Central memory CD8-positive, alpha-beta T cell (primary cell): ENCODE measurements around the gene YOD1.

Source experiments
- ATAC-seq: fragments of 150-1000 bp; cut with Tn5 transposase; replicated peaks from 2 replicates; pipeline ENCODE4 v1.10.0; 2022; ENCODE audit warnings: mild to moderate bottlenecking, moderate FRiP score, moderate number of reproducible peaks; ENCODE audit not compliant: poor library complexity, severe bottlenecking; ENCODE audit errors: extremely low read depth
- DNase-seq, 2 donors: peaks; one replicate each; pipeline ENCODE4 v3.0.0; 2021; ENCODE audit warnings: low spot score in 2 of 2
- H3K27ac Mint-ChIP-seq: one replicate; pipeline ENCODE4 v1.8.0; 2022; ENCODE audit warnings: low read depth, mild to moderate bottlenecking, moderate library complexity, mixed read lengths
- H3K27me3 Mint-ChIP-seq: one replicate; pipeline ENCODE4 v1.8.0; 2022; ENCODE audit warnings: mixed read lengths
- H3K36me3 Mint-ChIP-seq: one replicate; pipeline ENCODE4 v1.8.0; 2022; ENCODE audit warnings: mild to moderate bottlenecking, moderate library complexity, mixed read lengths; ENCODE audit not compliant: insufficient read depth
- H3K4me1 Mint-ChIP-seq: one replicate; pipeline ENCODE4 v1.8.0; 2022; ENCODE audit warnings: mixed read lengths
- H3K4me3 Mint-ChIP-seq: one replicate; pipeline ENCODE4 v1.8.0; 2022; ENCODE audit warnings: mild to moderate bottlenecking, moderate library complexity, mixed read lengths
- H3K9me3 Mint-ChIP-seq: one replicate; pipeline ENCODE4 v1.8.0; 2022; ENCODE audit warnings: mixed read lengths

The YOD1 gene

GRCh38 chr1:207081088-207081487 lies 30.1 kb upstream of the YOD1 start:
- ATAC-seq (no peak), DNase-seq (no peak)
- no peaks in the 10 kb centered on the region for H3K36me3 Mint-ChIP-seq
- H3K9me3 Mint-ChIP-seq = no peaks in the 10 kb centered on the region
- H3K4me1 Mint-ChIP-seq = no peaks in the 10 kb centered on the region
- no peak overlapping the region for H3K27ac Mint-ChIP-seq
- no peak overlapping the region for H3K4me3 Mint-ChIP-seq
- H3K27me3 Mint-ChIP-seq = peaks cover 41% of the 10 kb centered on the region

GRCh38 chr1:207079706-207080241 lies 28.8 kb upstream of the YOD1 start:
- H3K27ac Mint-ChIP-seq = no peak overlapping the region
- peaks cover 38% of the 10 kb centered on the region for H3K27me3 Mint-ChIP-seq
- no peak for DNase-seq
- no peak for ATAC-seq
- no peaks in the 10 kb centered on the region for H3K36me3 Mint-ChIP-seq
- H3K4me3 Mint-ChIP-seq = no peak overlapping the region
- H3K9me3 Mint-ChIP-seq = no peaks in the 10 kb centered on the region
- no peaks in the 10 kb centered on the region for H3K4me1 Mint-ChIP-seq

GRCh38 chr1:207078578-207079132 lies 27.6 kb upstream of the YOD1 start:
- peaks cover 27% of the 10 kb centered on the region for H3K27me3 Mint-ChIP-seq
- ATAC-seq = no peak
- no peaks in the 10 kb centered on the region for H3K9me3 Mint-ChIP-seq

GRCh38 chr1:207077470-207078377 lies 26.7 kb upstream of the YOD1 start:
- peak; percentile 45 to 64 for DNase-seq

More at GRCh38 chr1:207078578-207079132, 27.6 kb upstream of the YOD1 start:
- DNase-seq = no peak
- Mint-ChIP-seq H3K4me1 (no peaks in the 10 kb centered on the region), H3K36me3 (no peaks in the 10 kb centered on the region), H3K4me3 (no peak overlapping the region), H3K27ac (no peak overlapping the region)

GRCh38 chr1:207077012-207077411 lies 26.0 kb upstream of the YOD1 start:
- Mint-ChIP-seq H3K36me3 (no peaks in the 10 kb centered on the region), H3K4me1 (no peaks in the 10 kb centered on the region), H3K9me3 (no peaks in the 10 kb centered on the region), H3K4me3 (no peak overlapping the region), H3K27me3 (peaks cover 11% of the 10 kb centered on the region), H3K27ac (no peak overlapping the region)
- DNase-seq (no peak), ATAC-seq (no peak)

More at GRCh38 chr1:207077470-207078377, 26.7 kb upstream of the YOD1 start:
- Mint-ChIP-seq H3K4me3 (no peak overlapping the region), H3K9me3 (no peaks in the 10 kb centered on the region), H3K36me3 (no peaks in the 10 kb centered on the region), H3K27ac (no peak overlapping the region), H3K27me3 (peaks cover 18% of the 10 kb centered on the region), H3K4me1 (no peaks in the 10 kb centered on the region)
- peak; percentile 60 for ATAC-seq

- Mint-ChIP-seq H3K27me3 (peaks cover 4% of the 10 kb centered on the region), H3K9me3 (no peaks in the 10 kb centered on the region), H3K4me3 (no peak overlapping the region), H3K4me1 (no peaks in the 10 kb centered on the region), H3K36me3 (no peaks in the 10 kb centered on the region), H3K27ac (no peak overlapping the region)
- ATAC-seq (no peak), DNase-seq (no peak)
Observed at GRCh38 chr1:207076181-207076955, 25.4 kb upstream of the YOD1 start.

- DNase-seq = no peak
- no peaks in the 10 kb centered on the region for H3K27me3 Mint-ChIP-seq
- no peaks in the 10 kb centered on the region for H3K9me3 Mint-ChIP-seq
Observed at GRCh38 chr1:207073906-207074820, 23.2 kb upstream of the YOD1 start.

GRCh38 chr1:207072233-207072632 lies 21.2 kb upstream of the YOD1 start:
- Mint-ChIP-seq H3K4me1 (peaks cover 6% of the 10 kb centered on the region), H3K27me3 (no peaks in the 10 kb centered on the region), H3K4me3 (no peak overlapping the region), H3K27ac (no peak overlapping the region), H3K9me3 (no peaks in the 10 kb centered on the region), H3K36me3 (peaks cover 1% of the 10 kb centered on the region)
- DNase-seq (no peak), ATAC-seq (no peak)

More at GRCh38 chr1:207073906-207074820, 23.2 kb upstream of the YOD1 start:
- H3K4me1 Mint-ChIP-seq = peaks cover 6% of the 10 kb centered on the region
- ATAC-seq = no peak
- H3K27ac Mint-ChIP-seq = no peak overlapping the region
- no peak overlapping the region for H3K4me3 Mint-ChIP-seq
- no peaks in the 10 kb centered on the region for H3K36me3 Mint-ChIP-seq

- H3K36me3 Mint-ChIP-seq = peaks cover 1% of the 10 kb centered on the region
- no peaks in the 10 kb centered on the region for H3K27me3 Mint-ChIP-seq
- ATAC-seq (no peak), DNase-seq (no peak)
- H3K9me3 Mint-ChIP-seq = no peaks in the 10 kb centered on the region
- H3K27ac Mint-ChIP-seq = no peak overlapping the region
- H3K4me1 Mint-ChIP-seq = peaks cover 6% of the 10 kb centered on the region
- H3K4me3 Mint-ChIP-seq = no peak overlapping the region
Observed at GRCh38 chr1:207071426-207071825, 20.4 kb upstream of the YOD1 start.

GRCh38 chr1:207070811-207071210 lies 19.8 kb upstream of the YOD1 start:
- Mint-ChIP-seq H3K27ac (no peak overlapping the region), H3K9me3 (no peaks in the 10 kb centered on the region), H3K4me3 (no peak overlapping the region), H3K27me3 (no peaks in the 10 kb centered on the region), H3K36me3 (peaks cover 1% of the 10 kb centered on the region), H3K4me1 (peaks cover 6% of the 10 kb centered on the region)
- DNase-seq = no peak
- ATAC-seq = peak; percentile 28

- peaks cover 1% of the 10 kb centered on the region for H3K36me3 Mint-ChIP-seq
- no peaks in the 10 kb centered on the region for H3K9me3 Mint-ChIP-seq
- no peak for ATAC-seq
- peaks cover 6% of the 10 kb centered on the region for H3K4me1 Mint-ChIP-seq
- DNase-seq = no peak
- H3K27me3 Mint-ChIP-seq = no peaks in the 10 kb centered on the region
- H3K27ac Mint-ChIP-seq = no peak overlapping the region
- no peak overlapping the region for H3K4me3 Mint-ChIP-seq
Observed at GRCh38 chr1:207069858-207070506, 19.0 kb upstream of the YOD1 start.
